CD4-positive, alpha-beta T cell treated with Interleukin-6 for 4 hours (primary cell): Measurements from ENCODE around the gene SLC17A1.

Source experiments
- DNase-seq: peaks from one replicate; pipeline ENCODE4 v3.0.0-alpha.2; 2020; ENCODE audit warnings: mixed read lengths

Gene SLC17A1, protein sequence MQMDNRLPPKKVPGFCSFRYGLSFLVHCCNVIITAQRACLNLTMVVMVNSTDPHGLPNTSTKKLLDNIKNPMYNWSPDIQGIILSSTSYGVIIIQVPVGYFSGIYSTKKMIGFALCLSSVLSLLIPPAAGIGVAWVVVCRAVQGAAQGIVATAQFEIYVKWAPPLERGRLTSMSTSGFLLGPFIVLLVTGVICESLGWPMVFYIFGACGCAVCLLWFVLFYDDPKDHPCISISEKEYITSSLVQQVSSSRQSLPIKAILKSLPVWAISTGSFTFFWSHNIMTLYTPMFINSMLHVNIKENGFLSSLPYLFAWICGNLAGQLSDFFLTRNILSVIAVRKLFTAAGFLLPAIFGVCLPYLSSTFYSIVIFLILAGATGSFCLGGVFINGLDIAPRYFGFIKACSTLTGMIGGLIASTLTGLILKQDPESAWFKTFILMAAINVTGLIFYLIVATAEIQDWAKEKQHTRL

DNA sequence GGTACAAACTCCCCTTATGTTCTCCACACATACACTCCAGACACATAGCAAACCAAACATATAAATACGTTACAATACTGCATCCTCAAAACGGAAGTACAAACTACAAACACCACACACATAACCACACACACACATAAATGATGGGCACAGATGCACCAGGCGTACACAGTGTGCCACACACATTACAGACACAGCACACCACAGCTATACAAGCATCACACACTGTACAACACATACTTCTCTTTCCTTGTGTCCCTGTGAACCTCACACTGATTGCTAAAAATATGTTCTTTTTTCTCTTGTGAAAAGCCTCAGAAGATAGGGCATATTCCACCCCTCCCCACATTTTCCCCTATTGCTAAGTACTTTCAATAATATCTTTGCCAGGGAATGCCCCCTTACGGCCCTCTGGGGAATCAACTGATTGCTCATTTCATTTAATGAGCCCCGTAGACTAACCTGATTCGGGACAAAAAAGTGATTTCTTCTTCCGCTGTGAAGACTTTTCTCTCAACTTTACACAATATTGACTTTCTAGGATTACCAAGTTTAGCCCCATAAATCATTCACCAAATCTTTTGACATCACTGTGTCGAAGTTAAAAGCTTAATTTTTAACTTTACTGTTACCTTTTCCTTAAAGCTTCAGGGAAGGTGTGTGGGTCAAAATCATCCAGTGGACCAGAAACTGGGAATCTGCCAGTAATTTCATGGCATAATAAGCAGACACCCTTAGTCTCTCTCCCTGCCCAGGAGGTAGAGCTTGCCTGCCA is at the start of gene SLC17A1:
Gene SLC17A1, minus strand, starts transcription at position 521 of the 775 bp plus-strand sequence. CDS start 1,495 bp downstream, outside the sequence.
- no peak for DNase-seq

DNA sequence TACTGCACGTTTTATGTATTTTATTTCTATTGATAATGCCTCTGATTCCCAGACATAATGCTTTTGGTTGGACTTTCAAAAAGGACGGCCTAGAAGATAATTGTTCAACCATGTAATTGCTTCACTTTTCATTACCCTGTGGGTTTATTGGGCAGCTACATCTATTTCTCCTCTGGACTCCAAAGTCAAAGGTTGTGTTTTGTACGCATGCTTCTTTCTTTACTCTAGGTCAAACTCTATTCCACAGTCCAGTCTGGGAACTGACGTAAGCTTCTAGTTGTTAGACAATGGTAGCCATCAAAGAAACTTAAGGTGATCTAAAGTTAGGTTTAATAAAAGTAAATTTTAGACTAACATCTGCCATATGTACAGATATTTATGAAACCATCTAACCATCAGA is 48.7 kb upstream of the SLC17A1 start:
- no peak for DNase-seq

DNA sequence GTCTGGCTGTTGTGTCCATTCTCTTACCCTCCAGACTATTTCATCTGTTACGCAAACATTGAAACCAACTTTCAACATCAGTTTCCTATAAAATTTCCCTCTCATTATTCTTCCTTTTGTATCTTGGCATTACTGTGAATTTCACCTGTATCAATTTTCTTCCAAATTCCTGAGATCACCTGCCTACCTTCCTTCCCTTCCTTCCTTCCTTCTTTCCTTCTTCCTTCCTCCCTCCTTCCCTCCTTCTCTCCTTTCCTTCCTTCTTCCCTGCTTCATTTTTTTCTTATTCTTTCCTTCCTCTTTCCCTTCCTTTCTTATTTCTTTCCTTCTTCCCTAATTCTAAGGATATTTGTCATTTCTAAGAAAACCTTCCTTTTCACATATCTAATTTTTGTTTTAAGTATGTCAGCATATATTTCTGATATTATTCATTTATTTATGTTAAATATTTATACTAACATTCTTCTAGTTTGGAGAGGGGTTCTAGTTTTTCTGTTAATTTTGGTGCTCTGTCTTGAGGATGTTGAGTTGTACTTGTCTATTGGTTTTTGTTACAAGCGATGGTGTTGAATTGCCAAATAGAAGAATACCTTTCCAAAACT is 47.0 kb upstream of the SLC17A1 start:
- DNase-seq = no peak

DNA sequence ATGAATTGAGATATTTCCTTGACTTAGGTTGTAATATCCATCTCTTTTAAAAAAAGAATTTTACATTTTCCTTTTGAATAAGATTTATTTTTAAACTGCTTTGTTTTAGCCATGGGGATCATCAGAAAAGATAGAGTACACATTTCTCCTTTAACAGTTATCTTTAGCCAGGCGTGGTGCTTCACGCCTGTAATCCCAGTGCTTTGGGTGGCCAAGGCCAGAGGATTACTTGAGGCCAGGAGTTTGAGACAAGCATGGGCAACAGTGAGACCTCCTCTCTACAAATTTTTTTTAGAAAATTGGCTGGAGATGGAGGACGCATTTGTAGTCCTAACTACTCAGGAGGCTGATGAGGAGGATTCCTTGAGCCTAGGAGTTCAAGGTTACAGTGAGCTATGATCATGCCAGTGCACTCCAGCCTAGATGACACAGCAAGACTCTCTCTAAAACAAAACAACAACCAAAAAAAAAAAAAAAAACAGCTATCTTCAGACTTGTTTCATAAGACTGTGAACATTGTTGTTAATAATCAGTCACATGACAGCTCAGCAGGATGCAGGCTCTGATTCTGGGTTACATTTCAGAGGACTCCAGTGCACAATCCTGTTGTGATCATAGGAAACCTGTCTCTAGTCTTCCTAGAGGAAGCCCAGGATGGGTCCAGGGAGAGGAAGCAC is 44.2 kb upstream of the SLC17A1 start:
- DNase-seq = no peak

DNA sequence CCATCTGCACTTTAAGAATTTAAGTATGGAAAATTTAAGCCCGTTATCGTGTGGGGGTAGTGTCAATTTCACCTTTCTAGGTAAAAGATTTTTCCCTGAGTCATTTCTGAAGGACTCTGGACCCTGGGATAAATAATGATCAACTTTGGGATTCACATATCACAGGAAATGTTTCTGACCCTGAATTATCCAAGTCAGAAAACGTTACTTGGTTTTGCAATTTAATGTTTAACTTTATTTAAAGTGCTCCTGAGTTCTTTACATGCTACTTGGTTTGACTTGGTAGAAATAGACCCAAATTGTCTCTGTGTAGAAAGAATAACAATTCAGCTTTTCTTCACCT is 43.7 kb upstream of the SLC17A1 start:
- no peak for DNase-seq

DNA sequence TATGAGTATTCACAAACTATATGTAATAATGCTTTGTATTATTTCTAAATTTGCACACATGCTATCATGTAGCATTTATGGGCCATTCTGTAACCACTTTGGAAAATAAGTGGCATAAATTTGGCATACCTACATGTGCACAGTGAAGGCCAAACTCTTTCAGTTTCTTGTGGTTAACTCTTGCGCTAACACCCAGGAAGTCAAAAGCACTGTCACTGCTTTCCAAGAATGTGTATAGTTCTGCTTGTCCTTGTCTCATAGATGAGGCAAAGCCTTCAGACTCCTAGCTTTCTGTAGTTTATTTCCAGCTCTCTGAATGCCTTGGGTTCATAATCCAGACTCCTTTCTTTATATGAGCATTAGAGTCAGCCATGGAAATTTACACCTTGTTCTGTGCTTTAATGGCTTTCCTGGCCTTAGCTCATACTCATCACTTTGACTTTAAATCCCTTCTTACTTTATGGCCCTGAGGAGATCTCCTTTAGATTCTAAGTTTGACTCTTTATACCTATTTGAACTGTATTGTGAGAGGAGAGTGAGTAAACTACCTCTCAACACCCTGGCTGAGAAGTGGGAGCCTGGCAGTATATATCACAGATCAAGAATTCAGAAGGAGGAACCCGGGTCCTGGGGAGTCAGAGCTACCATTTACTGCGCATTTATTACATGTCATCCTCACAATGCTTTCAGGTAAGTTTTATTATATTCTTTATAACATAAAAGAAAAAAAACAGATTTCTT is 43.1 kb upstream of the SLC17A1 start:
- no peak for DNase-seq

DNA sequence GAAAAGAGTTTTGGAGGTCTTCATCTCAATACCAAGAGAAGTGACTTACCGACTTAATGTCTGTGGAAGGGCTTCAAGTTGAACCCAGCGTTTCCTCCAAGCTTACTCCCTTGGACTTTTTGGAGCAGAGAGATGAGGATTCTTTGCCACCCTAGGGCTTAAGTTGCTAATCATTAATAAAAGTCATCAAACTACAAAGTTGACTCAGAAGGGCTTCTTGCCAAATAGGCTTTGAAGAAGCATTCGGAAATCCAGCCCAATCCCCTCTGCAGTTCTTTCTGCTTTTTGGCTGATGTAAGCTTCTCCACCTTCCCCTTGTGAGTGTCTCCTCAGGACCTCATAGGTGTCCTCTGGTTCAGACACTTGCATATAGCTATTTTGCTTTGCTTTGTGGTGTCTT is 42.3 kb upstream of the SLC17A1 start, which contains the start of gene SLC17A3:
Gene SLC17A3, minus strand, starts transcription at position 126 of the 400 bp plus-strand sequence. CDS start 5,856 bp downstream, outside the sequence.
- DNase-seq = no peak

DNA sequence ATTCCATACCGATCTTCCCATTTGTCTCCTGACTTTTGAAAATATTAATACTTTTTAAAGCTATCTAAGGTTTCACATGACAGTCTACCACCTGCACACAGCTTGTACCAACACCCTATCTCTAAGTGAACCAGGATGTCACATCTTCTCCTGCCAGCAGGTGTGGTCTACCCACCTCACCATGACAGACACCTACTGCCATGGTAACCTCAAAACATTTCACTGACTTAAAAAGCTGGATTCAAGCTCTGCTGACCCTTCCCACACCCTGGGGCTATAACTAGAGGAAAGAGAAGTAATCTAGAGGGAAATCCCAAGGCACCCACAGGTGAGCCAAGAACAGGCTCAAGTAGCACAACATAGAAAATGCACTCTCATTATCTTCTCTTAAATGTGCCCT is 41.0 kb upstream of the SLC17A1 start:
- no peak for DNase-seq

DNA sequence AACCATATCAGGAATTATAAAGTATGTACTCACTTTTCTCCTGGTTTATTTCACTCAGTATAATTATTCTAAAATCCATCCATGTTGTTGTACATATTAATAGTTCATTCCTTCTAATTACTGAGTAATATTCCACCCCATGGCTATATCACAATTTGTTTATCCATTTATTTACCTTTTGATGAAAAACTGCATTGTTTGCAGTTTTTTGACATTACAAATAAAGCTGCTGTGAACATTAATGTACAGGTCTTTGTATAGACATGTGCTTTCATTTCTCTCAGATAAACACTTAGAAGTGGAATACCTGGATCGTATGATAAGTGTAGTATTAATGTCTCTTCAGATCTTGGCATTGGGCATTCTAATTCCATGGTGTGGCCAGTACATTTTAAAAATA is 38.0 kb upstream of the SLC17A1 start:
- no peak for DNase-seq

DNA sequence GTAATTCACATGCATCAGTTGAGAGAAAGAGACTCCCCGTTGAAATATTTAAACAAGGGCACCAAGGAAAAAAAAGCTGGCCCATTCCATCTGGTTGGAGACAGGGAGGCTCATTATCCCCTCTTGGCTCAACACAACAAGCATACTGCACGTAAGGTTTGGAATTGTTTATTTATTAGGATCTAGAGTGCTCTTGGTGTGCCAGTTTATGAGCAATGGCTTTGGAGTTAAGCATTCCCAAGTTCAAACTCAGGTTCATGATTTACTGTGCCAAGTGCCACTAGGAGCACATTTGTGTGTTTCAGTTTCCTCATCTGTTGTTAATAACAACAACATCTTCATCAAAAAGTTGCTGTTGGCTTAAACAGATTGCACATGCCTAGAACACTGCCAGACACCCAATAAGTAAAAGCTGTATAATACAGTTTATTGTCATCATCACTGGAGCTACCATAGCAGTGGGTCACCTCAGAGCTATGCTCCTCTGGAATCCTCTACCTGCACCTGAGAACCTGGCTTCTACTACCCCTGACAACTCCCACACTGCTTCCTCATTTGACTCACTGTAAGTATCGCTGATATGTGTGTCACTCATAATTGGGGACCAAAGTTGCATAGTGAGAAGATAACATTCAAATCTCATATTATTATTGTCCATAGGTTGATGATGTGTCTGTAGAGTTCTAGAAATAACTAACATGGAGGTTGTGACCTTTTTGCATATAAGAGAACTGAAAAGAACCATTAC is 36.8 kb upstream of the SLC17A1 start:
- no peak for DNase-seq

DNA sequence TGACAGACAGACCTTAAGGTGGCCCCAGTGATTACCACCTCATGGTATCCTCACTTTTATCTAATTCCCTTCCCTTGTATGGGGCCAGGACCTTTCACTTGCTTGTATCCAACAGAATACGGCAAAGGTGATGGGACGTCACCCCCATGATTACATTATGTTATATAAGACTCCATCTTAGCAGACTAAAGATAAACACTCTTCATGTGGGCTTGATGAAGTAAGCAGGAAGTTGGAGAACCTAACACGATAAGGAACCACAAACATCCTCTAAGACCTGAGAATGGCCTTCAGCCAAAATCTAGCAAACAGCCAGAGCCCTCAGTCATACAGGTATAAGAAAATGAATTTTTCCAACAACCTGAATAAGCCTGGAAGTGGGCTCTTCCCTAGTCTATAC is 34.2 kb upstream of the SLC17A1 start:
- peak; percentile 10 for DNase-seq

DNA sequence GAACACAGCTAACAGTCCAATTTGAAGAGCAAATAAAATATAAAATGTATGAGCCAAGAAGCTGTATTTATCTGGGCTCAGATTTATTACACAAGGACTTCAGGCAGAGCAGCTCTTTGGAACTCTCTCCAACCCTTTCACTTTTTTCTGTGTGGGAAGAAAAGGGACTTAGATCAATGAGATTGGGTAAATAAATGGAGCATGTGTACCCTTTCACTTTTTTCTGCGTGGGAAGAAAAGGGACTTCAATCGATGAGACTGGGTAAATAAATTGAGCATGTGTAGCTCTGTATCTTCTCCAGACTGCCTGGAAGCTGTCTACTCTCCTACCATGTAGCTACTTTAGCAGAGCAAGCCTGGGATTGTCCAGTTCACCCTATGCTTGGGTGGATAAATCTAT is 31.5 kb upstream of the SLC17A1 start:
- no peak for DNase-seq

DNA sequence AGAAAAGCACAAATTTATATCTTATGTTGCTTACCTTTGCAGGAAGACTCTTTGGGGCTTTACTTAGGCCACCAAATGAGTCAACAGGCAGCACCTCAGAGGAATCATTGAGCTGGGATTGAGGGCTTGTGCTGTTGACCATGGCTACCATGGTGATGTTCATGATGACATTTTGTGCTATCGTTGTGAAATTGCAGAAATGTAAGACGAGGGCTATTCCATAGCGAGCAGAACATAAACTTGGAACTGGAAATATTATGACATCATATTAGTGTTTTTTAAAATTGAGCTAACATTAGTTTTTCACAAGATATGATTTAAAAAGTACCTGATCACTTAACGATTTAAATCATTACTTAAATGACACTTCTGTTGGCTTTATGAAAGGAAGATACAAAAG is 30.3 kb upstream of the SLC17A1 start:
- DNase-seq = no peak

DNA sequence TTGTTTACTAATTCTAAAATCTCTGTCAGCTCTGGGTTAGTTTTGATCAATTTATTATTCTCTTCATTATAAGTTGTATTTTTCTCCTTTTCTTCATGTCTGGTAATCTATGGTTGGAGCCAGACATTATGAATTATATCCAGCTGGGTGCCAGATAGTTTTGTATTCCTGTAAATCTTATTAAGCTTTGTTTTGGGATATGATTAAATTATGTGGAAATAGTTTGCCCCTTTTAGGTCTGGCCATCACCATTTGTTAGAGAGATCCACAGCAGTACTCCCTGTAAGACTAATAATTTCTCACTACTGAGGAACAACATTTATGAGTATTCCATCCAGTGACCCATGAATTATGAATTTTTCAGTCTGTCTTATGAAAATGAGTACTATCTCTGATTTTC is 20.9 kb upstream of the SLC17A1 start:
- DNase-seq = no peak

DNA sequence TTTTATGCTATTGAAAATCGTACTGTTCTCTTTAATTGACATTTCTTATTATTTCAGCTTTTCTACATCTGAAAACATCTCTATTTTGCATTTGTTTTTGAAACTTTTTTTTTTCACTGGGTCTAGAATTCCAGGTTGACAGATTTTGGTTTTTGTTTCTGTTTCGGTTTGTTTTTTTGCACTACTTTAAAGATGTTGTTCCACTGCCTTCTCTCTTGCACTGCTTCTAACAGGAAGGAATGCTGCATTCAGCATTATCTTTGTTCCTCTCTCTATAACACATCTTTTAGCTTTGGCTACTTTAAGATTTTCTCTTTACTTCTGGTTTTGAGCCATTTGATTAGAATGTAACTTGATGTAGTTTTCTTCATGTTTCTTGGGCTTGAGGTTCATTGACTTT is 20.1 kb upstream of the SLC17A1 start:
- DNase-seq = no peak

DNA sequence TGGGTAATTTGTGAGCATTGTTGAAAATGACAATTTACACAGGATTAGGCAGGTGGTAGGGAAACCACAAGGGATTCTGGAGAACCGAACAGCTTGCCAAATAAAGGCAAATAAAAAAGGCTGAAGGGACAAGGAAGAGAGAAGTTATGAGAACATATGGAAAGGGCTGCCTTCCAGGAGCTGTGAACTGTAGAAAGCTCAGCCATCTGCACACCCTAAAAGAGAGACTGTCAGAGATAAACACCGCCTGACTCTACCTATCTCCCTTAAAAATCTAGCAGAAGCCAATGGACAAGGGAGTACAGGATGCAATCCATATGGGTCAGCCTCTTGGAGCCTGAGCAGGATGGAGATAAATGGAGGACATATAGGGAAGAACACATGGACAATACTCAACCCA is 12.7 kb upstream of the SLC17A1 start:
- DNase-seq = no peak

DNA sequence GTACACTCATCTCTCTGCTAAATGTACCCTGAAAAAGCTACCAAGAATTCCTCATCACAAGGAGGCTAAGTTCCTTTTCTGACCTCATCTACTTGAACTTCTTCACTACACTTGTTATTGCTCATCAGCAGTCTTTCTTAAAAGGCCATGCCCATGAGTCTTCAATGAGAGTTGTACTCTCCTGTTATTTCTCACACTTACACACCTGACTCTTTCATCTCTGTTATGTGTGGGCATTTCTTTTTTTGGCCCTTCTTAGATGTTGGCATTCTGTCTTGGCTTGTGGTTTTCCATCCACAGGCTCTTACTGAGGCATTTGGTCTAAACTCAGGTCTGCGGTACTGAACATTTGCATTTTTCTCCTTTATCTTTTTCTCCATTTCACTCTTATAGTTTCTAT is 10.7 kb upstream of the SLC17A1 start:
- DNase-seq = no peak

DNA sequence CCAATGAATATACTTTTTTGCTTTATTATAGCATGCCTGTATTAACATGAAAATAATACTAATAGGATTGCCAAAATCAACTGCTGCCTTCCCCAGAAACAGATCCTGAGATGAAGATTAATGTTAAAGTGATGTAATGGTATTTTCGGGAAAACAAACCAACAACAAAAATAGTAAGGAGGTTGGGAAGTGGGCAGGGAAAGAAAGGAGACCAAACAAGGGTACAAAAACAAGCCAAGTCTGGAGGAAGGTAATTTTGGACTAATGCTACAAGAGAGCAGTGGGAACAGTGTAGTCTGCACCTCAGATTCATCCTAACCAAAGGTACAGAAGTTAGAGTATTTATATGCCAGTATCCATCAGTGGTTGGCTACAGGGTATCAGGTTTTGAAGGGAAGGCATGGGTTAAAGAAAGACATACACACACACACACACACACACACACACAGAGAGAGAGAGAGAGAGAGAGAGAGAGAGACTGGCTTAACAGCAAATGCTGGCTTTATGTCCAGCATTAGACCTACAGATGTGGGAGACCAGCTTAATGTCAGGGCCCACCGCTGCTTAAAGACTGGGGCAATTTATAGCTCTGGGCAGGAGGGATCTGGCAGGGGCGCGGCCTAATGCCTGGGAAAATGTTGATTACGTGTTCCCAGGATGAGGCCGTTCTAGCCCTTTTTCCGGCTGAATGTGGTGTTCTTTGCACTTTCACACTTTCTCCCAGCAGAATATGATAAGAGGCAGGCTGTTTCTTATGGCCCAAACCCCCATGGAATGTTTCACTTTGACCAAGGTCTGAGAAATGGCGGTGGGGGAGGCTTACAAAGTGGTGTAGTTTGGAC is 3.8 kb upstream of the SLC17A1 start:
- DNase-seq = no peak

DNA sequence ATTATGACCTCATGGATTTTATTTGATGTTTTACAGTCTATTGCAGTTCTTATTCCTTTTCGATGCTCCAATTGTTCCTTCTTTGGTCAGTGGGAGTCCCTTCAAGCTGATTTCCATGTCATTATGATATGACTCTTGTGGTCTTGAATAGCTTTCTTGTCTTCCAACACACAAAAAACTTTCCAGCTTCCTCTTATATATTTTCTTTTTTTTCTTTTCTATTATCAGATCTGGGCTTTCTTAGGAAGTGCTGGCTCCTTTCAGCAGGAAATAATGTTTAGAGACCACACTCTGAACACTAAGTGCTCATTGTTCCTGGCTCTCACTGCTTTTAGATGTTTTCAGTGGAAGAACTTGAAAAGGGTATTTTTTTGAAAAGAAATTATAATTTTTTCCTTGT is 3.1 kb upstream of the SLC17A1 start:
- no peak for DNase-seq

DNA sequence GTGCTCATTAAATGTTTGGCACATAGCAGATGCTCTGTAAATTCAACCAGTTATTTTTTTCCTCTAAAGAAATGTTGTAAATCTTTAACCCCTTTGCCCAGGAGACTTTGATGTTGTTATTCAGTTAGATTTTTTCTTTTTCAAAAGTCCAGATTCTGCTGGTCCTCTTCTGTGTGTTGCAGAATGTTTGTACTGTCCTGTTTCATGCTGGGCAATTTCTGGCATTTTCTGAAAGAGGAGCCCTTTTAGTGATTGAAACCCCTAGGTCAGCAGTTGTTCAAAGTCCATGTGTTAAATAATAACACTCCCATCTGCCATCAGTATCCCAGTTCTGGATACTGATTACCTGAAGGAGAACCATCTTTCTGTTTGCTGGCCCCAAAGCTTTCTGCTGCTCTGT is 1.3 kb upstream of the SLC17A1 start:
- DNase-seq = no peak

DNA sequence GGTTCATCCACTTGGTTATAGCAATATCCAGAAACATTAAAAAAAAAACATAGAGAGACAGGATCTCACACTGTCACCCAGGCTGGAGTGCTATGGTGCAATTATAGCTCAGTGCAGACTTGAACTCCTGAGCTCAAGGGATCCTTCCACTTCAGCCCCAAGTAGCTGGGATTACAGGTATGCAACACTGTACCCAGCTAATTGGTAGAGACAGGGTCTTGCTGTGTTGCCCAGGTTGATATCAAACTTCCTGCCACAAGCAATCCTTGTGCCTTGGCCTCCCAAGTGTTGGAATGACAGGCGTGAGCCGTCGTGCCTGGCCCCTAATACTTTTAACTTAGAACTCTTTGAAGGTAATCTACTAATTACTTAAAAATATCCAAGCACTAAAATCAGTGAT is 818 bp upstream of the SLC17A1 start:
- DNase-seq = no peak
